Measurements from ENCODE around the gene LGR6. TPM values are rescaled to one million over a fixed set of nuclear protein-coding genes. Genes with fewer than 3 reads are reported as not detected.
"Not testable (repeated sequence)": the region's sequence is repeated elsewhere in the genome, so short reads cannot be mapped to it uniquely, and the experiment has no call there.

The LGR6 gene
- total and polyA plus RNA-seq, 2 of the 8 experiments (the other 6 are each of a cell fraction or from before 2014, with no cell fraction given) = 0.50 to 1.0 TPM

GRCh38 chr1:202167054-202167453 lies 26.5 kb upstream of the LGR6 start:
- DNase-seq (ENCODE audit: low read depth in 1 of 2, low spot score in 2 of 2); H2BK12ac ChIP-seq (ENCODE audit: low read depth, low read length); H3K9ac ChIP-seq (replicated peaks in 1 of 4; ENCODE audit: extremely low read depth in 1 of 4, low read depth in 3 of 4, low read length in 3 of 4); H3K4me3 ChIP-seq (ENCODE audit: extremely low read depth in 1 of 4, insufficient read depth in 2 of 4, low read depth in 3 of 4, low read length in 4 of 4); H3K4ac ChIP-seq (replicated peaks; ENCODE audit: insufficient read length, low read depth, low read length); H2AK5ac ChIP-seq (ENCODE audit: low read depth, low read length); H3K56ac ChIP-seq (replicated peaks; ENCODE audit: insufficient read length, low read depth, low read length); H3K14ac ChIP-seq (ENCODE audit: insufficient read length); H3K4me2 ChIP-seq (ENCODE audit: insufficient read depth in 1 of 2, low read depth in 2 of 2, low read length in 2 of 2); H3K23ac ChIP-seq (ENCODE audit: insufficient read length); H4K8ac ChIP-seq (ENCODE audit: extremely low read depth, insufficient read depth, low read length); H3K18ac ChIP-seq (ENCODE audit: extremely low read depth, low read length); H4K5ac ChIP-seq (ENCODE audit: insufficient read length, low read depth, low read length); H3K9me3 ChIP-seq (ENCODE audit: insufficient read depth in 2 of 2, low read depth in 1 of 2, low read length in 1 of 2); H3K79me2 ChIP-seq (ENCODE audit: control insufficient read depth in 1 of 2, insufficient read depth in 2 of 2, low read length in 2 of 2); H2BK120ac ChIP-seq (replicated peaks; ENCODE audit: low read depth, low read length); H3K27ac ChIP-seq (ENCODE audit: low read depth, low read length); H2BK20ac ChIP-seq (ENCODE audit: low read length); H2AFZ ChIP-seq (ENCODE audit: low read length); H4K20me1 ChIP-seq (replicated peaks in 1 of 2; ENCODE audit: control insufficient read depth in 1 of 2, insufficient read depth in 2 of 2, low read length in 2 of 2); H2BK5ac ChIP-seq (ENCODE audit: low read depth, low read length); H3K23me2 ChIP-seq (ENCODE audit: low read depth, low read length); H3K79me1 ChIP-seq (ENCODE audit: low read depth, low read length); H4K91ac ChIP-seq (replicated peaks; ENCODE audit: insufficient read length, low read length); H3K27me3 ChIP-seq (replicated peaks in 1 of 4; ENCODE audit: control insufficient read depth in 3 of 4, extremely low read depth in 1 of 4, insufficient read depth in 3 of 4, low read length in 3 of 4); H2BK15ac ChIP-seq (ENCODE audit: low read length); FAIRE-seq; H3K36me3 ChIP-seq (ENCODE audit: control insufficient read depth in 2 of 4, insufficient read depth in 4 of 4, low read length in 3 of 4): not testable (repeated sequence)
- ChIA-PET CTCF (ENCODE audit: partially characterized antibody) (interaction anchor here (1.0 to 10.1 kb wide), 6 partner anchors 9 to 34 kb away, joined by 3 to 77 read pairs (median 4); no protein-coding TSS in a partner anchor), POLR2A (ENCODE audit: partially characterized antibody) (interaction anchor here (1.1 to 2.1 kb wide), 2 partner anchors 10 to 15 kb away, joined by 3 to 5 read pairs; no protein-coding TSS in a partner anchor)
- H3K4me1 ChIP-seq (replicated peaks in 1 of 4; ENCODE audit: control insufficient read depth in 3 of 4, insufficient read depth in 4 of 4, low read length in 3 of 4) = peaks cover 0 to 14% (median 7%) of the 10 kb centered on the region in 4 experiments; a peak in 6 of 7 replicates
- 91% methylated on average over 13 of the region's 13 CpGs; no CpG with 5 or more reads in 1 of the 2 experiments for WGBS, 2 experiments (ENCODE audit: extremely low coverage in 1 of 2, insufficient coverage in 1 of 2, insufficient read length in 1 of 2, insufficient replicate concordance in 2 of 2, low coverage in 1 of 2, low lambda C conversion rate in 2 of 2, missing lambda C conversion rate in 1 of 2)
